Dermis blood vessel endothelial cell (primary cell): ENCODE measurements around the gene IMMP2L. TPM values are rescaled to one million over a fixed set of nuclear protein-coding genes. Genes with fewer than 3 reads are reported as not detected.

ENCODE experiments used
- DNase-seq: peaks from one replicate; pipeline ENCODE4 v3.0.0; 2010
- total RNA-seq: library from RNA; depleted of rRNA; stranded (reverse); fragments of >200 nt; gene quantifications from 2 replicates; pipeline ENCODE4 v1.2.3, GENCODE V29; 2014

The IMMP2L gene
- total RNA-seq, 1 donor from 2014 or later: 8.8 TPM

- no peak for DNase-seq
Observed at GRCh38 chr7:111390000-111390399, 172.3 kb downstream of the IMMP2L start.

- DNase-seq: no peak
Observed at GRCh38 chr7:111388912-111389311, 173.4 kb downstream of the IMMP2L start.

- no peak for DNase-seq
Observed at GRCh38 chr7:111388016-111388415, 174.3 kb downstream of the IMMP2L start.

- peak; percentile 24 for DNase-seq
Observed at GRCh38 chr7:111384065-111384891, 178.0 kb downstream of the IMMP2L start.

- DNase-seq: no peak
Observed at GRCh38 chr7:111383133-111383532, 179.2 kb downstream of the IMMP2L start.

GRCh38 chr7:111381590-111381989 lies 180.7 kb downstream of the IMMP2L start:
- DNase-seq: no peak

- no peak for DNase-seq
Observed at GRCh38 chr7:111380945-111381344, 181.3 kb downstream of the IMMP2L start.

GRCh38 chr7:111374027-111374426 lies 188.3 kb downstream of the IMMP2L start:
- DNase-seq: no peak

GRCh38 chr7:111371437-111371836 lies 190.9 kb downstream of the IMMP2L start:
- DNase-seq: no peak

- DNase-seq: no peak
Observed at GRCh38 chr7:111370002-111370401, 192.3 kb downstream of the IMMP2L start.

GRCh38 chr7:111368381-111369065 lies 193.8 kb downstream of the IMMP2L start:
- DNase-seq: no peak

- DNase-seq: no peak
Observed at GRCh38 chr7:111364413-111364812, 197.9 kb downstream of the IMMP2L start.

GRCh38 chr7:111363099-111363498 lies 199.2 kb downstream of the IMMP2L start:
- DNase-seq: no peak

GRCh38 chr7:111362506-111363054 lies 199.7 kb downstream of the IMMP2L start:
- DNase-seq: no peak

GRCh38 chr7:111358915-111359314 lies 203.4 kb downstream of the IMMP2L start:
- no peak for DNase-seq

GRCh38 chr7:111357691-111358090 lies 204.6 kb downstream of the IMMP2L start:
- peak; percentile 1 for DNase-seq

GRCh38 chr7:111356941-111357340 lies 205.4 kb downstream of the IMMP2L start:
- no peak for DNase-seq

GRCh38 chr7:111352319-111352718 lies 210.0 kb downstream of the IMMP2L start:
- no peak for DNase-seq

GRCh38 chr7:111346219-111346618 lies 216.1 kb downstream of the IMMP2L start:
- DNase-seq: no peak

GRCh38 chr7:111343017-111343416 lies 219.3 kb downstream of the IMMP2L start:
- DNase-seq: no peak

GRCh38 chr7:111339006-111339405 lies 223.3 kb downstream of the IMMP2L start:
- DNase-seq: no peak

- no peak for DNase-seq
Observed at GRCh38 chr7:111333010-111333409, 229.3 kb downstream of the IMMP2L start.

GRCh38 chr7:111330235-111330523 lies 232.1 kb downstream of the IMMP2L start:
- no peak for DNase-seq
